Measurements from ENCODE around the gene WDR7.

WDR7 gene

GRCh38 chr18:56727399-56727798 lies 76.2 kb downstream of the WDR7 start:
- no peak overlapping the region for H3K4me2 ChIP-seq (ENCODE audit: low read length)
- no peak overlapping the region for H3K9ac ChIP-seq
- no peaks in the 10 kb centered on the region for H3K36me3 ChIP-seq (ENCODE audit: control insufficient read depth, insufficient read depth, low read length)
- H3K9me3 ChIP-seq (ENCODE audit: control insufficient read depth, low read length), result no peaks in the 10 kb centered on the region
- TF ChIP-seq, protein P1, sequence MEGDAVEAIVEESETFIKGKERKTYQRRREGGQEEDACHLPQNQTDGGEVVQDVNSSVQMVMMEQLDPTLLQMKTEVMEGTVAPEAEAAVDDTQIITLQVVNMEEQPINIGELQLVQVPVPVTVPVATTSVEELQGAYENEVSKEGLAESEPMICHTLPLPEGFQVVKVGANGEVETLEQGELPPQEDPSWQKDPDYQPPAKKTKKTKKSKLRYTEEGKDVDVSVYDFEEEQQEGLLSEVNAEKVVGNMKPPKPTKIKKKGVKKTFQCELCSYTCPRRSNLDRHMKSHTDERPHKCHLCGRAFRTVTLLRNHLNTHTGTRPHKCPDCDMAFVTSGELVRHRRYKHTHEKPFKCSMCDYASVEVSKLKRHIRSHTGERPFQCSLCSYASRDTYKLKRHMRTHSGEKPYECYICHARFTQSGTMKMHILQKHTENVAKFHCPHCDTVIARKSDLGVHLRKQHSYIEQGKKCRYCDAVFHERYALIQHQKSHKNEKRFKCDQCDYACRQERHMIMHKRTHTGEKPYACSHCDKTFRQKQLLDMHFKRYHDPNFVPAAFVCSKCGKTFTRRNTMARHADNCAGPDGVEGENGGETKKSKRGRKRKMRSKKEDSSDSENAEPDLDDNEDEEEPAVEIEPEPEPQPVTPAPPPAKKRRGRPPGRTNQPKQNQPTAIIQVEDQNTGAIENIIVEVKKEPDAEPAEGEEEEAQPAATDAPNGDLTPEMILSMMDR (IDR thresholded peaks at IDR 0.05), result no peak
- no peaks in the 10 kb centered on the region for H3K27me3 ChIP-seq (ENCODE audit: control insufficient read depth, insufficient read depth, low read length)
- H3K4me1 ChIP-seq, result no peaks in the 10 kb centered on the region
- H3K27ac ChIP-seq, result no peak overlapping the region
- H3K4me3 ChIP-seq (ENCODE audit: low read depth, low read length), result no peak overlapping the region
- H3K79me2 ChIP-seq, result no peaks in the 10 kb centered on the region
- no peak overlapping the region for H2AFZ ChIP-seq

DNA sequence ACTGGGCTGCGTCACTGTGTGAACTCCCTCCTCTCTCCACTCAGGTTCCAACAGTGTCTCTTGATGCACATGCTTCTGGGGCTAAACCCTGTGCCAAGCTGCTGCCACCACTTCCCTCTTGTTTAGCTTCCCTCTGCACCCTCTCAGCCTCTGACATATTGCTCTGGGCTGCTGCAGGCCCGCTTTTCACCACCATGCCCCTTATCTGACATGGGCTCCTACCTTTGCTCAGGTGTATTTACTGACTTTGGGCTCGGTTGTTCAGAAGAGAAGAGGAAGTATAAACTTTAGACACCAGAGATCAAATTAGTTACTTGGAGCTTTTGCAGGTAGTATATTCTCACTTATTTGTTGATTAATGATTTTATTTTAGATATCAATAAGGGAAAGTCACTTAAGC lies 77.6 kb downstream of the WDR7 start:
- H3K36me3 ChIP-seq (ENCODE audit: control insufficient read depth, insufficient read depth, low read length), result no peaks in the 10 kb centered on the region

GRCh38 chr18:56738184-56738583 lies 87.0 kb downstream of the WDR7 start:
- H3K4me1 ChIP-seq, result peaks cover 2% of the 10 kb centered on the region
- no peaks in the 10 kb centered on the region for H3K36me3 ChIP-seq (ENCODE audit: control insufficient read depth, insufficient read depth, low read length)
- no peak overlapping the region for H2AFZ ChIP-seq
- H3K27me3 ChIP-seq (ENCODE audit: control insufficient read depth, insufficient read depth, low read length), result no peaks in the 10 kb centered on the region
- no peaks in the 10 kb centered on the region for H3K79me2 ChIP-seq
- no peak overlapping the region for H3K4me2 ChIP-seq (ENCODE audit: low read length)
- TF ChIP-seq, protein P1 (IDR thresholded peaks at IDR 0.05), result no peak
- no peak overlapping the region for H3K4me3 ChIP-seq (ENCODE audit: low read depth, low read length)
- no peaks in the 10 kb centered on the region for H3K9me3 ChIP-seq (ENCODE audit: control insufficient read depth, low read length)
- no peak overlapping the region for H3K27ac ChIP-seq
- H3K9ac ChIP-seq, result no peak overlapping the region

More for the DNA sequence above, 77.6 kb downstream of the WDR7 start:
- no peaks in the 10 kb centered on the region for H3K27me3 ChIP-seq (ENCODE audit: control insufficient read depth, insufficient read depth, low read length)
- H3K27ac ChIP-seq, result no peak overlapping the region
- TF ChIP-seq, protein P1 (IDR thresholded peaks at IDR 0.05), result no peak
- H3K79me2 ChIP-seq, result no peaks in the 10 kb centered on the region
- no peaks in the 10 kb centered on the region for H3K9me3 ChIP-seq (ENCODE audit: control insufficient read depth, low read length)
- no peak overlapping the region for H3K9ac ChIP-seq
- H3K4me2 ChIP-seq (ENCODE audit: low read length), result no peak overlapping the region
- H3K4me1 ChIP-seq, result no peaks in the 10 kb centered on the region
- H3K4me3 ChIP-seq (ENCODE audit: low read depth, low read length), result no peak overlapping the region
- no peak overlapping the region for H2AFZ ChIP-seq

- Histone ChIP-seq H3K4me3 (ENCODE audit: low read depth, low read length) (no peak overlapping the region), H3K9me3 (ENCODE audit: control insufficient read depth, low read length) (no peaks in the 10 kb centered on the region), H3K4me1 (peaks cover 2% of the 10 kb centered on the region), H3K27ac (no peak overlapping the region), H3K27me3 (ENCODE audit: control insufficient read depth, insufficient read depth, low read length) (no peaks in the 10 kb centered on the region), H3K36me3 (ENCODE audit: control insufficient read depth, insufficient read depth, low read length) (no peaks in the 10 kb centered on the region), H3K79me2 (no peaks in the 10 kb centered on the region), H2AFZ (no peak overlapping the region), H3K9ac (no peak overlapping the region), H3K4me2 (ENCODE audit: low read length) (no peak overlapping the region)
- TF ChIP-seq, protein P1 (IDR thresholded peaks at IDR 0.05), result no peak
These were observed 88.6 kb downstream of the WDR7 start for GRCh38 chr18:56739731-56740130.

GRCh38 chr18:56740645-56741044 lies 89.5 kb downstream of the WDR7 start:
- H3K4me3 ChIP-seq (ENCODE audit: low read depth, low read length), result no peak overlapping the region
- TF ChIP-seq, protein P1 (IDR thresholded peaks at IDR 0.05), result no peak
- no peak overlapping the region for H3K9ac ChIP-seq

More at GRCh38 chr18:56740645-56741044, 89.5 kb downstream of the WDR7 start:
- Histone ChIP-seq H2AFZ (no peak overlapping the region), H3K9me3 (ENCODE audit: control insufficient read depth, low read length) (no peaks in the 10 kb centered on the region), H3K4me1 (no peaks in the 10 kb centered on the region), H3K27me3 (ENCODE audit: control insufficient read depth, insufficient read depth, low read length) (no peaks in the 10 kb centered on the region), H3K4me2 (ENCODE audit: low read length) (no peak overlapping the region), H3K27ac (no peak overlapping the region), H3K79me2 (no peaks in the 10 kb centered on the region), H3K36me3 (ENCODE audit: control insufficient read depth, insufficient read depth, low read length) (no peaks in the 10 kb centered on the region)

All from parathyroid adenoma (tissue), 2 donors.